ENCODE results near the gene KIF2A.

Gene KIF2A

DNA sequence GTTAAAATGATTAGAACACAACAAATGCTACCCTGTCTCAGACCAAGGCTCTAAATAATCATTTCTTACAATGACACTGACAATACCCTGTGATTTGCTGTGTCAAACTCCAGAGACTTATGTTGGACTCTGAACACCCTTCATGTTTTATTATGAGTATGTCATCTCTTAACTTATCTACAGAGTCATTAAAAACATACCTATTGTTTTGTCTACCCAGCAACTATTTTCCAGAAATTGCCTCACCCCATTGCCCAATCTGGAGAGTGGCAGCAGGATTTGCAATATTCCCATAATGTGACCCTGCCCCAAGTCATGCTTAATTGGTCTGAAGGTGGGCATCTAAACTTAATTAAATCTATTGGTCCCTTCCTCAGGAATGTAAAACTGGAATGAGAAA is 23.0 kb upstream of the KIF2A start:
- TF ChIP-seq TCF12 (IDR thresholded peaks at IDR 0.05; ENCODE audit: low read depth) (no peak), CEBPB (IDR thresholded peaks at IDR 0.05) (no peak), ZBTB7A (IDR thresholded peaks at IDR 0.05; ENCODE audit: low read depth) (no peak), TAF1 (IDR thresholded peaks at IDR 0.05; ENCODE audit: low read depth) (no peak)
- TF ChIP-seq, protein P1, sequence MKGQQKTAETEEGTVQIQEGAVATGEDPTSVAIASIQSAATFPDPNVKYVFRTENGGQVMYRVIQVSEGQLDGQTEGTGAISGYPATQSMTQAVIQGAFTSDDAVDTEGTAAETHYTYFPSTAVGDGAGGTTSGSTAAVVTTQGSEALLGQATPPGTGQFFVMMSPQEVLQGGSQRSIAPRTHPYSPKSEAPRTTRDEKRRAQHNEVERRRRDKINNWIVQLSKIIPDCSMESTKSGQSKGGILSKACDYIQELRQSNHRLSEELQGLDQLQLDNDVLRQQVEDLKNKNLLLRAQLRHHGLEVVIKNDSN (IDR thresholded peaks at IDR 0.05): no peak

DNA sequence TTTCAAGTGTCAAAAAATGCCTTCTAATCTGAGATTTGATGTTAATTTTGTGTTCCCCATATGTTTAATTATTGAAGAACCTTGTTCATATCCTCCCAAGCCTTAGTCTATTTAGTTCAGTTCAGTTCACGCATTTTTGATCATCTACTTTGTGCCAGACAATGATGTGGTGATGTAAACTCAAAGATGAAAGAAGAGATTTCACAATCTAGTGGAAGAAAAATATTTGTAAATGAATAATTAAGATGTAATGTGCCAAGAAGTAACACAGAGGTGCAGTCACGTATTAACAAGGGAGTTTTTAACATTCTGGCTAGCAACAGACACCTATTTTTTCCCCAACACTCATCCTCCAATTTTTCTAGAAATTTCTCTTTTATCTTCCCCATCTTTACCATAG is 22.1 kb upstream of the KIF2A start:
- TF ChIP-seq ZBTB7A (IDR thresholded peaks at IDR 0.05; ENCODE audit: low read depth) (no peak), TEAD4 (IDR thresholded peaks at IDR 0.05) (no peak), TCF12 (IDR thresholded peaks at IDR 0.05; ENCODE audit: low read depth) (no peak), YY1 (IDR thresholded peaks at IDR 0.05; ENCODE audit: low read depth) (no peak), RAD21 (IDR thresholded peaks at IDR 0.05; ENCODE audit: low read depth) (no peak), EGR1 (IDR thresholded peaks at IDR 0.05) (no peak), MAX (IDR thresholded peaks at IDR 0.05) (no peak), CEBPB (IDR thresholded peaks at IDR 0.05) (no peak), CREB1 (IDR thresholded peaks at IDR 0.05; ENCODE audit: low read depth) (no peak)
- TF ChIP-seq, protein P2, sequence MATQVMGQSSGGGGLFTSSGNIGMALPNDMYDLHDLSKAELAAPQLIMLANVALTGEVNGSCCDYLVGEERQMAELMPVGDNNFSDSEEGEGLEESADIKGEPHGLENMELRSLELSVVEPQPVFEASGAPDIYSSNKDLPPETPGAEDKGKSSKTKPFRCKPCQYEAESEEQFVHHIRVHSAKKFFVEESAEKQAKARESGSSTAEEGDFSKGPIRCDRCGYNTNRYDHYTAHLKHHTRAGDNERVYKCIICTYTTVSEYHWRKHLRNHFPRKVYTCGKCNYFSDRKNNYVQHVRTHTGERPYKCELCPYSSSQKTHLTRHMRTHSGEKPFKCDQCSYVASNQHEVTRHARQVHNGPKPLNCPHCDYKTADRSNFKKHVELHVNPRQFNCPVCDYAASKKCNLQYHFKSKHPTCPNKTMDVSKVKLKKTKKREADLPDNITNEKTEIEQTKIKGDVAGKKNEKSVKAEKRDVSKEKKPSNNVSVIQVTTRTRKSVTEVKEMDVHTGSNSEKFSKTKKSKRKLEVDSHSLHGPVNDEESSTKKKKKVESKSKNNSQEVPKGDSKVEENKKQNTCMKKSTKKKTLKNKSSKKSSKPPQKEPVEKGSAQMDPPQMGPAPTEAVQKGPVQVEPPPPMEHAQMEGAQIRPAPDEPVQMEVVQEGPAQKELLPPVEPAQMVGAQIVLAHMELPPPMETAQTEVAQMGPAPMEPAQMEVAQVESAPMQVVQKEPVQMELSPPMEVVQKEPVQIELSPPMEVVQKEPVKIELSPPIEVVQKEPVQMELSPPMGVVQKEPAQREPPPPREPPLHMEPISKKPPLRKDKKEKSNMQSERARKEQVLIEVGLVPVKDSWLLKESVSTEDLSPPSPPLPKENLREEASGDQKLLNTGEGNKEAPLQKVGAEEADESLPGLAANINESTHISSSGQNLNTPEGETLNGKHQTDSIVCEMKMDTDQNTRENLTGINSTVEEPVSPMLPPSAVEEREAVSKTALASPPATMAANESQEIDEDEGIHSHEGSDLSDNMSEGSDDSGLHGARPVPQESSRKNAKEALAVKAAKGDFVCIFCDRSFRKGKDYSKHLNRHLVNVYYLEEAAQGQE (IDR thresholded peaks at IDR 0.05; ENCODE audit: low read depth): no peak

DNA sequence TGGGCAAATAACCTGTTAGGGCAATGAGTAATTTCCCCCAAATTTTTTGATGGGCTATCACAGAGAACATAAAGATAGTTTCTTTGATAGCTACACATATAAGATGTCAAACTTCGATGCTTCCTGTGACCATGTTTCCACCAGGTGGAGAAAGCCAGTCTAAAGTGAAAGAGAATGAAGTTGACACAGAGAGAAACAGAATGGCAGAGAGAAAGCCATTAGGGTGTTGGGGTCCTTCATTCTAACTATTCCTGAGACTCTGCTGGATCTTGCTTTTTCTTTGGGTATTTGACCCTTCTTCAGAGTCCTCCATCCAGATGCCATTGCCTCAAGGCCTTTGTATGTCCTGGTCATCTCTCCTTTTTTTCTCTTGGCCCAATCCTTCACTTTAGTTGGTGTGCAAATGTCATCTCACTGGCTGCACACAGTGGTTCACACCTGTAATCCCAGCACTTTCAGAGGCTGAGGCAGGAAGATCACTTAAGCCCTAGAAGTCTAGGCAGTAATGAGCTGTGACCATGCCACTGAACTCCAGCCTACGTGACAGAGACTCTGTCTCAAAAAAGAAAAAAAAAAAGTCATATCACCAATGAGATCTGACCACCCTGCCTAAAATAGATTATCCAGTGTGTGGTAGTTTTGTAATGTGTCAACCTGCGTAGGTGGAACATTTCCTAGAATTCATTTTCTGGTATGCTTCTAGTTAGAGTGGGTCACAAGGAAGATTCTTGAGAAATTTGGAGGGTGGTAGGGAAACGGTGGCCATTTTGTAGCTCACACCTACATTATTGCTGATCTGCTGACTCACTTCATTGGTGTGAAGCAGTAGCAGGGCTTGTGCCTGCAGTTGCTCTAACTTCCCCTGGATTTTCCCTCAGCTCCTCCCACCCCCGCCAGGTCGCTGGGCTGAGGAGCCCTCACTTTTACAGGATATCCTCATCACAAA is 20.8 kb upstream of the KIF2A start:
- no peak for TF ChIP-seq MAX (IDR thresholded peaks at IDR 0.05)
- no peak for TF ChIP-seq NFIC (IDR thresholded peaks at IDR 0.05)
- TF ChIP-seq EP300 (IDR thresholded peaks at IDR 0.05; ENCODE audit: borderline replicate concordance): no peak
- TF ChIP-seq CREB1 (IDR thresholded peaks at IDR 0.05; ENCODE audit: low read depth): no peak
- no peak for TF ChIP-seq TCF12 (IDR thresholded peaks at IDR 0.05; ENCODE audit: low read depth)
- no peak for TF ChIP-seq RAD21 (IDR thresholded peaks at IDR 0.05; ENCODE audit: low read depth)
- TF ChIP-seq EGR1 (IDR thresholded peaks at IDR 0.05): no peak
- no peak for TF ChIP-seq YY1 (IDR thresholded peaks at IDR 0.05; ENCODE audit: low read depth)
- no peak for TF ChIP-seq CEBPB (IDR thresholded peaks at IDR 0.05)
- no peak for TF ChIP-seq TEAD4 (IDR thresholded peaks at IDR 0.05)
- TF ChIP-seq TAF1 (IDR thresholded peaks at IDR 0.05; ENCODE audit: low read depth): no peak
- TF ChIP-seq ZBTB7A (IDR thresholded peaks at IDR 0.05; ENCODE audit: low read depth): no peak
- TF ChIP-seq, protein P1 (IDR thresholded peaks at IDR 0.05): no peak
- TF ChIP-seq, protein P2 (IDR thresholded peaks at IDR 0.05; ENCODE audit: low read depth): no peak
- TF ChIP-seq FOXM1 (IDR thresholded peaks at IDR 0.05; ENCODE audit: borderline replicate concordance, low read depth): no peak

GRCh38 chr5:62286834-62287233 is 19.2 kb upstream of the KIF2A start:
- no peak for TF ChIP-seq CEBPB (IDR thresholded peaks at IDR 0.05)
- no peak for TF ChIP-seq TCF12 (IDR thresholded peaks at IDR 0.05; ENCODE audit: low read depth)
- no peak for TF ChIP-seq ZBTB7A (IDR thresholded peaks at IDR 0.05; ENCODE audit: low read depth)
- TF ChIP-seq, protein P2 (IDR thresholded peaks at IDR 0.05; ENCODE audit: low read depth): no peak
- no peak for TF ChIP-seq RAD21 (IDR thresholded peaks at IDR 0.05; ENCODE audit: low read depth)
- no peak for TF ChIP-seq MAX (IDR thresholded peaks at IDR 0.05)
- no peak for TF ChIP-seq YY1 (IDR thresholded peaks at IDR 0.05; ENCODE audit: low read depth)
- TF ChIP-seq, protein P1 (IDR thresholded peaks at IDR 0.05): no peak
- TF ChIP-seq TEAD4 (IDR thresholded peaks at IDR 0.05): no peak
- no peak for TF ChIP-seq EP300 (IDR thresholded peaks at IDR 0.05; ENCODE audit: borderline replicate concordance)
- TF ChIP-seq CREB1 (IDR thresholded peaks at IDR 0.05; ENCODE audit: low read depth): no peak
- no peak for TF ChIP-seq NFIC (IDR thresholded peaks at IDR 0.05)
- no peak for TF ChIP-seq EGR1 (IDR thresholded peaks at IDR 0.05)
- TF ChIP-seq TAF1 (IDR thresholded peaks at IDR 0.05; ENCODE audit: low read depth): no peak
- no peak for TF ChIP-seq FOXM1 (IDR thresholded peaks at IDR 0.05; ENCODE audit: borderline replicate concordance, low read depth)

Measured in Ishikawa (cell line).